GM21619 (cell line): ENCODE measurements around the gene ETFA.

Source experiments
- ATAC-seq: cut with Tn5 transposase; IDR thresholded peaks from one replicate; pipeline ENCODE4 v1.9.1; 2021; ENCODE audit not compliant: unreplicated experiment

The ETFA gene

GRCh38 chr15:76177491-76178040 lies 133.7 kb downstream of the ETFA start:
- ATAC-seq, result no peak

GRCh38 chr15:76176487-76177085 lies 134.7 kb downstream of the ETFA start:
- no peak for ATAC-seq

- no peak for ATAC-seq
Measured at GRCh38 chr15:76176059-76176458, 135.2 kb downstream of the ETFA start.

- ATAC-seq, result no peak
Measured at GRCh38 chr15:76175442-76175841, 135.8 kb downstream of the ETFA start.

- ATAC-seq, result no peak
Measured at GRCh38 chr15:76174654-76175053, 136.6 kb downstream of the ETFA start.

- ATAC-seq, result no peak
Measured at GRCh38 chr15:76173317-76173834, 137.9 kb downstream of the ETFA start.

GRCh38 chr15:76172782-76173181 lies 138.5 kb downstream of the ETFA start:
- ATAC-seq, result no peak

- no peak for ATAC-seq
Measured at GRCh38 chr15:76169911-76170800, 141.1 kb downstream of the ETFA start.

- ATAC-seq, result no peak
Measured at GRCh38 chr15:76169018-76169417, 142.3 kb downstream of the ETFA start.

- ATAC-seq, result no peak
Measured at GRCh38 chr15:76168237-76168984, 142.9 kb downstream of the ETFA start.

- ATAC-seq, result no peak
Measured at GRCh38 chr15:76165951-76166350, 145.3 kb downstream of the ETFA start.
